ENCODE data around the gene LSM12.
"Not testable (repeated sequence)": the region's sequence is repeated elsewhere in the genome, so short reads cannot be mapped to it uniquely, and the experiment has no call there.

The LSM12 gene

DNA sequence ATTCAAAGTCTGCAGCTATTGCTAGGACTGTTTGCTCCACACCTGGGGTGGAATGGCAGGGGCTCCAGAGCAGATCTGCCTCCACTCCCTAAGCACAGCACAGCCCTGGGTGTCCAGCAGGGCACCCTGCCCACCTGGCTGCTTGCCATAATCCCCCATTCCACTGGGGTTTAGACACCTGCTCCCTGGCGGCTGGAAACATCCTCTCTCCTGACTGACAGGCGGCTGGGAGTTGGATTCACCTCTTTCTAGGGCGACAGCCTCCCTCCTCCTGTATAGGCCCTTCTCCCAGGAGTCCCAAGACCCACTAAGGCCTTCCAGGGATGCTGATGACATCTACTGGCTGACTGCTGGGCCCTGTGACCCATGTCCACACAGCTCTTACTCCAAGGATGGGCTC lies 39.0 kb upstream of the LSM12 start:
- Histone ChIP-seq H3K36me3 (ENCODE audit: low read length) (no peaks in the 10 kb centered on the region), H3F3A (ENCODE audit: insufficient read depth) (no peaks in the 10 kb centered on the region), H3K9me3 (ENCODE audit: insufficient read depth, low read length) (no peaks in the 10 kb centered on the region), H4K20me1 (ENCODE audit: low read depth, low read length) (no peaks in the 10 kb centered on the region), H3K79me2 (ENCODE audit: insufficient read depth, low read length) (no peaks in the 10 kb centered on the region), H3K9ac (ENCODE audit: low read length) (no peak overlapping the region), H3K27ac (ENCODE audit: low read depth, low read length) (no peak overlapping the region), H3K9me2 (replicated peaks; ENCODE audit: insufficient read depth, low read length) (no peaks in the 10 kb centered on the region), H2AFZ (ENCODE audit: low read depth, low read length, severe bottlenecking) (no peak overlapping the region), H3K4me3 (ENCODE audit: insufficient read depth, low read length, poor library complexity, severe bottlenecking) (no peak overlapping the region), H3K27me3 (ENCODE audit: low read length) (no peaks in the 10 kb centered on the region), H3K4me2 (ENCODE audit: low read depth, low read length, poor library complexity, severe bottlenecking) (no peak overlapping the region)
- TF ChIP-seq EZH2phosphoT487 (conservative IDR thresholded peaks at IDR 0.05; ENCODE audit: low read length) = no peak
- TF ChIP-seq, protein P1, sequence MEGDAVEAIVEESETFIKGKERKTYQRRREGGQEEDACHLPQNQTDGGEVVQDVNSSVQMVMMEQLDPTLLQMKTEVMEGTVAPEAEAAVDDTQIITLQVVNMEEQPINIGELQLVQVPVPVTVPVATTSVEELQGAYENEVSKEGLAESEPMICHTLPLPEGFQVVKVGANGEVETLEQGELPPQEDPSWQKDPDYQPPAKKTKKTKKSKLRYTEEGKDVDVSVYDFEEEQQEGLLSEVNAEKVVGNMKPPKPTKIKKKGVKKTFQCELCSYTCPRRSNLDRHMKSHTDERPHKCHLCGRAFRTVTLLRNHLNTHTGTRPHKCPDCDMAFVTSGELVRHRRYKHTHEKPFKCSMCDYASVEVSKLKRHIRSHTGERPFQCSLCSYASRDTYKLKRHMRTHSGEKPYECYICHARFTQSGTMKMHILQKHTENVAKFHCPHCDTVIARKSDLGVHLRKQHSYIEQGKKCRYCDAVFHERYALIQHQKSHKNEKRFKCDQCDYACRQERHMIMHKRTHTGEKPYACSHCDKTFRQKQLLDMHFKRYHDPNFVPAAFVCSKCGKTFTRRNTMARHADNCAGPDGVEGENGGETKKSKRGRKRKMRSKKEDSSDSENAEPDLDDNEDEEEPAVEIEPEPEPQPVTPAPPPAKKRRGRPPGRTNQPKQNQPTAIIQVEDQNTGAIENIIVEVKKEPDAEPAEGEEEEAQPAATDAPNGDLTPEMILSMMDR (IDR thresholded peaks at IDR 0.05; ENCODE audit: insufficient read depth, low read length, poor library complexity, severe bottlenecking) = no peak

DNA sequence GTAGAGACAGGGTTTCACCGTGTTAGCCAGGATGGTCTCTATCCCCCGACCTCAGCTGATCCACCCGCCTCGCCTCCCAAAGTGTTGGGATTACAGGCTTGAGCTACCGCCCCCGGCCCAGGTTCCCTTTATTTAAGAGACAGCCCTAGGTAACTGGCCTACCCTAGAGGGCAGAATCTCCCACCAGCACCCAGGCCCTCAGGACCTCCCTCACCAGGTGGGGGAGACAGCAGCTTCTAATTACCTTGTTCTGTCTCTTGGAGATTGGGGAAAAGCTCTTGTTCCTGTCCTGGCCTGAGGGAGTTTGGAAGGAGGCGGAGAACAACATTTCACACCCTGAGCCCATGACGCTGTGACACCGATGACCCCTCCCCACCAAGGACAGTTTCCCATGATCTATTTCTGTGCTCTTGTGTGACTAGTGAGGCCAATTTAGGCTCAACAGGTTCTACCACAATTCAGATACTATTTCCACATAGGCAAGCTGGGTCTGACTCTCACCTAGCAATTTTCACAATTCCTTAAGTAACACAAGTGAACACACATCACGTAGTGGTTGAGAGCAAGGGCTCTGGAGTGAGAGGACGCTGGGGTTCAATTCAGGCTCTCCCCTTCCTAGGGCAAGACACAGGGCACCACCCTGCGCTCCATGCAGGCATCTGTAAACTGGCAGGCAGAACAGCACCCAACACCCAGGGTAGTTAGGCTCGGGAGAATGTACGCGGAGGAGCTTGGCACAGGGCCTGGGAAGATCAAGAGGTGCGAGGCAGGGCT lies 36.6 kb upstream of the LSM12 start:
- H3F3A ChIP-seq (ENCODE audit: insufficient read depth) = no peaks in the 10 kb centered on the region
- no peaks in the 10 kb centered on the region for H3K36me3 ChIP-seq (ENCODE audit: low read length)
- H3K4me2 ChIP-seq (ENCODE audit: low read depth, low read length, poor library complexity, severe bottlenecking) = no peak overlapping the region
- H3K27ac ChIP-seq (ENCODE audit: low read depth, low read length) = no peak overlapping the region
- H3K27me3 ChIP-seq (ENCODE audit: low read length) = no peaks in the 10 kb centered on the region
- no peaks in the 10 kb centered on the region for H3K79me2 ChIP-seq (ENCODE audit: insufficient read depth, low read length)
- H2AFZ ChIP-seq (ENCODE audit: low read depth, low read length, severe bottlenecking) = no peak overlapping the region
- no peak overlapping the region for H3K4me3 ChIP-seq (ENCODE audit: insufficient read depth, low read length, poor library complexity, severe bottlenecking)
- H3K9me3 ChIP-seq (ENCODE audit: insufficient read depth, low read length) = no peaks in the 10 kb centered on the region
- TF ChIP-seq EZH2phosphoT487 (conservative IDR thresholded peaks at IDR 0.05; ENCODE audit: low read length) = no peak
- TF ChIP-seq, protein P1 (IDR thresholded peaks at IDR 0.05; ENCODE audit: insufficient read depth, low read length, poor library complexity, severe bottlenecking) = no peak
- no peaks in the 10 kb centered on the region for H3K9me2 ChIP-seq (replicated peaks; ENCODE audit: insufficient read depth, low read length)
- H4K20me1 ChIP-seq (ENCODE audit: low read depth, low read length) = no peaks in the 10 kb centered on the region
- H3K9ac ChIP-seq (ENCODE audit: low read length) = no peak overlapping the region

DNA sequence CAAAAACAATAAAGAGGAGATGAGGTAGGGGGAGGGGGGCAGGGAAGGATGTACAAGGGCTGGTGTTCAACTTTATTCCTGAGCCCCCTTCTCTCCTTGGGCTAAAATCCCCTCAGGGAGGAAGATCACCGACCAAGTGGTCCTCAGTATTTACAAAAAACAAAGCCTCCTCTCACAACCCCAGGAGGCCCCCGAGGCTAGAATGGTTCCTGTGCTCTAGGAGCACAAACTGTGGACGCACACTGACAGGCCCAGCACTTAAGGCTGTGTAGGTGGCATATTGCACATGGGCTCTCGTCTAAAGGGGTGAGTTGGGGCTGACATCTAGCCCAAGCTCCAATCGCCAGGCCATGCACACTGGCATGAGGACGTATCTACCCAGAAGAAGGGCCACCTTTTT lies 35.4 kb upstream of the LSM12 start:
- not testable (repeated sequence) for H3K4me3 ChIP-seq (ENCODE audit: insufficient read depth, low read length, poor library complexity, severe bottlenecking); H3F3A ChIP-seq (ENCODE audit: insufficient read depth); H3K9me3 ChIP-seq (ENCODE audit: insufficient read depth, low read length); H3K4me2 ChIP-seq (ENCODE audit: low read depth, low read length, poor library complexity, severe bottlenecking); H3K9me2 ChIP-seq (replicated peaks; ENCODE audit: insufficient read depth, low read length); H3K9ac ChIP-seq (ENCODE audit: low read length); H3K79me2 ChIP-seq (ENCODE audit: insufficient read depth, low read length); H3K27me3 ChIP-seq (ENCODE audit: low read length); H3K36me3 ChIP-seq (ENCODE audit: low read length); H2AFZ ChIP-seq (ENCODE audit: low read depth, low read length, severe bottlenecking); H3K27ac ChIP-seq (ENCODE audit: low read depth, low read length); H4K20me1 ChIP-seq (ENCODE audit: low read depth, low read length)

DNA sequence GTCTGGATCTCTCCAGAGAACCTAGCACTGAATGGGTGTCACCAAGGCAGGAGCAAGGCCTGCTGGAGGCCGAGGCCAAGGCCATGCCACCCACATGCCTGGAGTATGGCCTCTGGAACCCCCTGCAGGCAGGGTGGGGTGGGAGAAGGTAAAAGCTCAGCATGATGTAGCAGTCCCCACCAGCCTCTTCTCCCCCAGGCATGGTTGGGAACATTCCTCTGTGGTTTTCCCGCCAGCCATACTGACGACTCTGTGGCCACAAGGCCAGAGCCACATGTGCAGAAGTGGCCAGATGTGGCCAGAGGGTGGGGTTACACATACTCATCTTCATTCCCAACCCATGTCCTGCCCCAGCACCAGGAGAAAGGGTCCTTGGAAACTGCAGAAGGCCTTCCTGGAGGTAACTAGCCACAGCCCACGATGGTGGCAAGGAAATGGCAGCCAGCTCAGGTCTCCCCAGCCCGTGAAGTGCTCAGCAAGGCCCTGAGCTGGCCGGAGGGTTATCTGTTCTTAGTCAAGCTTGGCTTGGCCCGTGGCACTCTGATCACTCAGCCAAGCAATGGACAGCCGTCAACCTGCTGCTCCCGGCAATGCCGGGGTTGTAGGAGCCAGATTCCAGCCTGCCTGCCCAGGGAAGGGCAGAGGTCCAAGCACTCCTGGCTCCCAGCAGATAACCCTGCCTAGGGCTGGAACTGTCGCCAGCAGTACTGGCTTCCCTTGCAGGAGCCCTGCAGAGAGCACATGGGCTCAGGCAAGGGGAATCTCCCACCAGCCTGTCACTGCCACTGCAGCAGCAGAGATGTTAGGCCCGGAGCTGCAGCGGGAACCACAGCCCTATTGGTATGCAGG lies 30.9 kb upstream of the LSM12 start:
- no peak overlapping the region for H2AFZ ChIP-seq (ENCODE audit: low read depth, low read length, severe bottlenecking)
- no peaks in the 10 kb centered on the region for H3F3A ChIP-seq (ENCODE audit: insufficient read depth)
- no peaks in the 10 kb centered on the region for H3K36me3 ChIP-seq (ENCODE audit: low read length)
- H3K9me2 ChIP-seq (replicated peaks; ENCODE audit: insufficient read depth, low read length) = no peaks in the 10 kb centered on the region
- no peaks in the 10 kb centered on the region for H4K20me1 ChIP-seq (ENCODE audit: low read depth, low read length)
- no peaks in the 10 kb centered on the region for H3K79me2 ChIP-seq (ENCODE audit: insufficient read depth, low read length)
- TF ChIP-seq EZH2phosphoT487 (conservative IDR thresholded peaks at IDR 0.05; ENCODE audit: low read length) = no peak
- TF ChIP-seq, protein P1 (IDR thresholded peaks at IDR 0.05; ENCODE audit: insufficient read depth, low read length, poor library complexity, severe bottlenecking) = no peak
- no peak overlapping the region for H3K4me3 ChIP-seq (ENCODE audit: insufficient read depth, low read length, poor library complexity, severe bottlenecking)
- no peaks in the 10 kb centered on the region for H3K27me3 ChIP-seq (ENCODE audit: low read length)
- no peak overlapping the region for H3K27ac ChIP-seq (ENCODE audit: low read depth, low read length)
- H3K4me2 ChIP-seq (ENCODE audit: low read depth, low read length, poor library complexity, severe bottlenecking) = no peak overlapping the region
- H3K9ac ChIP-seq (ENCODE audit: low read length) = no peak overlapping the region
- no peaks in the 10 kb centered on the region for H3K9me3 ChIP-seq (ENCODE audit: insufficient read depth, low read length)

All from SU-DHL-6 (cell line).